ENCODE measurements around the gene B4GALNT4.
"Not testable (repeated sequence)": the region's sequence is repeated elsewhere in the genome, so short reads cannot be mapped to it uniquely, and the experiment has no call there.

GRCh38 chr11:389369-389768 lies 20.1 kb downstream of the B4GALNT4 start:
- TF ChIP-seq, protein P1, sequence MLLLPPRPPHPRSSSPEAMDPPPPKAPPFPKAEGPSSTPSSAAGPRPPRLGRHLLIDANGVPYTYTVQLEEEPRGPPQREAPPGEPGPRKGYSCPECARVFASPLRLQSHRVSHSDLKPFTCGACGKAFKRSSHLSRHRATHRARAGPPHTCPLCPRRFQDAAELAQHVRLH (CRISPR knock-in tag; IDR thresholded peaks at IDR 0.05; ENCODE audit: borderline replicate concordance, low read depth): not testable (repeated sequence)
- not testable (repeated sequence) for TF ChIP-seq KAT8 (CRISPR knock-in tag; IDR thresholded peaks at IDR 0.05); MBNL3 (CRISPR knock-in tag; conservative IDR thresholded peaks at IDR 0.05)
- TF ChIP-seq, protein P2, sequence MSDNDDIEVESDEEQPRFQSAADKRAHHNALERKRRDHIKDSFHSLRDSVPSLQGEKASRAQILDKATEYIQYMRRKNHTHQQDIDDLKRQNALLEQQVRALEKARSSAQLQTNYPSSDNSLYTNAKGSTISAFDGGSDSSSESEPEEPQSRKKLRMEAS (IDR thresholded peaks at IDR 0.05): not testable (repeated sequence)
